HG02763 (cell line): ENCODE measurements around the gene PRR19.
"Not testable (repeated sequence)": the region's sequence is repeated elsewhere in the genome, so short reads cannot be mapped to it uniquely, and the experiment has no call there.

Experiments
- ATAC-seq: cut with Tn5 transposase; IDR thresholded peaks from one replicate; pipeline ENCODE4 v1.9.1; 2021; ENCODE audit warnings: mild to moderate bottlenecking, moderate library complexity; ENCODE audit not compliant: unreplicated experiment

Gene PRR19

DNA sequence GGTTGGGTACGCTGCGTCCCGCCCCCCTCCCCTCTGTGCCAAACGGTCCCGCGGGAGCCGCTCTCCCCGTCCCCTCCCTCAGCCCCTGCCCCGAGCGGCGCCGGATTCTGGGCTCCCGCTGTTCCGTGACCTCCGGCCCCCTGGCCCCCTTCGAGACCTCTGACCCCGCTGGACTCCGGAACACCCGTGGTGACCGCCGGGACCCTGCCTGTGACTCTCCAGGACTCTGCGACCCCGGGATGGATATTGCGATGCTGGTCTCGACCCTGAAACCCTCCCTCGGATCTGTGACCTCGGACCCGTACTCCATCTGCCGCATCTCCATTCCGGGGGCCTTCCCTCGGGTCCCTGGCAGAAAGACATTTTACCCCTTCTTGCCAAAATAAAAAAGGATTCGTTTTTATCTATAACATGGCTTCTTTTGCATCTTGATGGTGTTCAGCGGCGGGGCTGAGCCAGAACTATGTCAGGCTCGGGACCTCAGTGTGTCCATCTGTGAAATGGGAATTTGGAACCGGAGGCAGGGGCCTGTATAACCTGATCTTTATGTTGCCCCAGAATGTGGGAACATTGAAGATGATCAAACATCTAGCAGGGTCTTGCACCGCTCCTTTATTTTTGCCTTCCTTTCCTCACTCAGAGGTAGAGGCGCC lies 22.8 kb downstream of the PRR19 start:
- no peak for ATAC-seq

DNA sequence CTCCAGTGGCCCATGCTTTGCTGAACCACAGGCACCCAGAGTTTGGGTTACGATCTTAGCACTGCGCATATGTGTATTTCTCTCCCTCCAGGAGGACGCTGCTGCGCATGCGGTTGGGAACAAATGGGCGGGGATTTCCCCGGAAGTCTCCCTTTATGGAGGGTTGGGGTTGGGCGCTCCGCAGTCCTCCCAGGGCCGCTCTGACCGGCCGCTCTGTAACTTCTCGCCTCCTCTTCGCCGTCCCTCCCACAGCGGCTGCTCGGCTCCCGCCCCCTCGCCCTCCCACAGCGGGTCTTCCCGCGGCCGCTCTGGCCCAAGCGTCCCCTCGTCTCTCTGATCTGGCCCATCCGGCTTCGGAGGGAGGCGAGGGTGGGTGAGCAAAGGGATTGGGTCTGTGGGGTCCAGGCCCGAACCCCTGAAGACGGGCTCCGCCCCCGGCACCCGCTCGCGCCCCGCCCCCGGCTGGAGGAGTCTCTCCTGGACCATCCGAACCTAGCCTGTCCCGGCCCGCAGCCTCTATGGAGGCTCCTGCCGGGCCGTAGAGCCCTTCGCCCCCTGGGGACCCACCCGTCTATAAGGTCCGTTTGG lies 23.5 kb downstream of the PRR19 start, which contains the start of gene MEGF8:
TSS of gene MEGF8 (plus strand) at position 328 of the 588 bp plus-strand sequence. CDS start 609 bp downstream, outside the sequence.
- ATAC-seq: peak; percentile 91

DNA sequence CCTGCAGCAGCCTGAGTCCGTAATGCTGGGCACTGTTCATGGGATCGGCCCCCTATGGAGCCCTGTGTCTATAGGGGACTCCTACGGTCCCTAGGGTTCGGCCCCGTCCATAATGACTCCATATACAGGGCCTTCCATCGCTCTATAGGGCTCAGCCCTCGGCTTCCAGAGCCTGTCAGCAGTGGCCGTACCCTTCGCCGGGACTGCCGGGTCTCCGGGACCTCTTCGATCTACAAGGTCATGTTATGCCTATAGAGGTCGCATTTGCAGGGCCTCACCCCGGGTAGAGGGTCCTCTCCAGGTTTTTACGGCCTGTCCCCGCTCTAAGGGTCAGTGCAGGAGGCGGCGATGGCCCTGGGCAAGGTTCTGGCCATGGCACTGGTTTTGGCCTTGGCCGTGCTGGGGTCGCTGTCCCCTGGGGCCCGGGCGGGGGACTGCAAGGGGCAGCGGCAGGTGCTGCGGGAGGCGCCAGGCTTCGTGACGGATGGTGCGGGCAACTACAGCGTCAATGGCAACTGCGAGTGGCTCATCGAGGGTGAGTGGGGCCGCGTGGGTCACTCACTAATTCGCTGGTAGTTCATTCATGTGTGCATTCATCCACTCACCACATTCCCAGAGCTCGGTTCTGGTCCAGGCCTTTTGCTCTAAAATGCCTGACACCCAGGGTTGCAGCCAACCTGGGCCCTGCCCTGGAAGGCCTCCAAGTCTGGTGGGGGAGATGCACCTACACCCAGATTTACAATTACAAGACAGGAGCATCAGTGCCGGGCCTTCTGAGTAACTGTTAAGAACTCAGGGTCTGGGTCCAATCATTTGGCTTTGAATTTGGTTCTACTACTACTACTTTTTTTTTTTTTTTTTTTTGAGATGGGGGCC lies 24.2 kb downstream of the PRR19 start:
- peak; percentile 4 for ATAC-seq

DNA sequence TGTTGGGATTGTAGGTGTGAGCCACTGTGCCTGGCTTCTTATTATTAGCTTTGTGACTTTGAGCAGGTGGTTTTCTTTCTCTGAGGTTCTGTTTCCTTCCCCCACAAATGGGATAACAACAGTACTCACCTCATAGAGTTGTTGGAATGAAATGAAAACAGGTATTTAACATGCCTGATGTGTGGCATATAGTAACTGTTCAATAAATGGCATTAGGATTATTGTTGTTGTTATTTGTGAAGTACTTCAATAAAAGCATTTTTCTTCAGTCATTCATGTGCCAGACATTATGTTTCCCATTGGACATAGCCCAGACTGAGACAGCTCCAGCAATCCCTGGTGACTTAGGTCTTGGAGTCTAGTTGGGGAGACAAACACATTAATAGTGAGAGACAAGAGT lies 25.0 kb downstream of the PRR19 start:
- no peak for ATAC-seq

DNA sequence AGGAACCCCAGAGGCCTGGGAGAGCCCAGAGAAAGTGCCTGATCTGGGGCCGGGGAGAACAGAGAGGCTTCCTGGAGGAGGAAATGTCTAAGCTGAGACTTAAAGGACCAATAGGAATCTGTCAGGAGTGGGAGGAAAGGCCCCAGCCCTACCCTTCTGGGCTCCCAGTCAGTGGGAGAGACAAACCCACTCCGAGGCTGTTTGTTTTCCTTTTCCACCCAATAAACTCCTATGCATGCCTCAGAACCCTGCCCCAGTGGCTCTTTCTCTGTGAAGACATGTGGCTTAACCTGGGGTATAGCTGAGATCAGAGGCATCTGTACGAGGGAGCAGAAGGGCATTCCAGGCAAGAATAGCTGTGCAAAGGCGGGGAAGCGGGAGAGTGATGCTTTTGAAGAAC lies 25.4 kb downstream of the PRR19 start:
- ATAC-seq: no peak

DNA sequence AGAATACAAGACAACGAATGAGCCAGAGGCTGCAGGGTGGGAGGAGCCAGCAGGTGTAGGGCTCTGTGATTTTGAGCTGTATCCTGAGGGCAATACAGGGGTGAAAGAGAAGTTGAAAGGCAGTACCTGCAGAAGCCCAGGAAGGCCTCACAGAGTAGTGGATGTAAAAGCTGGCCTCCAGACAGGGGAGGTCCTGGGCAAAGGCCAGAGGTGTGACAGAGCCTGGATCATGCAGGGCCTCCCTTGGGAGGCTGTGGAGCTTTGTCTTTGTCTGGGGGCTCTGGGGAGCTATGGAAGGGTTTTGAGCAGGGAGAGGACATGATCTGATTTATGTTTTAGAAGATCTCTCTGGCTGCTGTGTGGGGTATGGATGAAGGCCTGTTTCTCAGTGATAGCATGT lies 26.2 kb downstream of the PRR19 start:
- ATAC-seq: no peak

DNA sequence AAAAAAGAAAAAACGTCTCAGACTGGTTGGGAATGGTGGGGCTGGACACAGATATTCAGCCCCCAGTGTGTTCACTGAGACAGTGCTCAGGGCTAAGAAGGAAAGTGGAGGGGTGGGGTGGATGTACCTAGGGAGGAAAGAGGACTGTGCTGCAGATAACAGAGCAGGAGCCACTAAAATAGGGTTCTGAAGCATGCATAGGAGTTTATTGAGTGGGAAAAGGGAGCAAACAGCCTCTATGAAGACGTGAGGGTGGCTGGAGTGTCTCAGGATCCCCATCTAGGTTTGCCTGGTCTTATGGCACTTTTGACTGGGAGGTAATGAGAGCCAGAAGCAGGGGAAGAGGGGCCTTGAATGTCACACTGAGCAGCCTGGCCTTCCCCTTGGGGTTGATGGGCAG lies 26.9 kb downstream of the PRR19 start:
- no peak for ATAC-seq

DNA sequence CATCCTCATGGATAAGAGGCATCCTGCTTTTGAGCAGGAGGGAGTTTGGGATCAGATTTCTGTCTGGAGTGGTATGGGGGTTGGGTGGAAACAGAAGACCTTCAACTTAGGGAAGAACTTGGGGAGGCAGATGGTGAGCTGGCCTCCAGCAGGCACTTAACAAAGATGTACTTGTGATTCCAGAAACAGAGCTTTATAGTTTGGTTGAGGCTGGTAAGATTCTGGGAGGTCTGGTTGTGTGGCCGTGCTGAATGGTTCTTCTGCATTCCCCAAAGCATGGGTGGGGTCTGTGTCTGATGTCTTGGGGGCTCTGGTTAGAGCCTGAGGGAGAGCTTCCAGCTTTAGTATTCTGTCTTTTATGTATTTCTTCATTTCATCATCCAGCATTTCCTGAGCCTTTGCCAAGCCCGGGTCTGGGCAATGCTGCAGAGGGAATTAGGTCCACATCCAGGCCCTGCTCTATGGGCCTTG lies 28.3 kb downstream of the PRR19 start:
- ATAC-seq: no peak

DNA sequence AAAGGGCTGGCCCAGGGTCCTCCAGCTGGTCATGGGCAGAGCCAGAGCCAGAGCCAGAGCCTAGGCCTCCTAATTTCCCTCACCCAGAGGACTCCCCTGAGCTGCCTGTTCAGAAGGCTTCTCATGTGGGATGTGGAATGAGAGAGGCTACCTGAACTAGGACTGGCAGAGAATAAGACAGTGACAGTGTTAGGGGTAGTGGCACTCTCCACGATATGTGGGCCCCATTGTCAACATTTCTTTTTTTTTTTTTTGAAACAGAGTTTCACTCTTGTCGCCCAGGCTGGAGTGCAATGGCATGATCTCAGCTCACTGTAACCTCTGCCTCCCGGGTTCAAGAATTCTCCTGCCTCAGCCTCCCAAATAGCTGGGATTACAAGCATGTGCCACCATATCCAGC lies 29.4 kb downstream of the PRR19 start:
- ATAC-seq: not testable (repeated sequence)

DNA sequence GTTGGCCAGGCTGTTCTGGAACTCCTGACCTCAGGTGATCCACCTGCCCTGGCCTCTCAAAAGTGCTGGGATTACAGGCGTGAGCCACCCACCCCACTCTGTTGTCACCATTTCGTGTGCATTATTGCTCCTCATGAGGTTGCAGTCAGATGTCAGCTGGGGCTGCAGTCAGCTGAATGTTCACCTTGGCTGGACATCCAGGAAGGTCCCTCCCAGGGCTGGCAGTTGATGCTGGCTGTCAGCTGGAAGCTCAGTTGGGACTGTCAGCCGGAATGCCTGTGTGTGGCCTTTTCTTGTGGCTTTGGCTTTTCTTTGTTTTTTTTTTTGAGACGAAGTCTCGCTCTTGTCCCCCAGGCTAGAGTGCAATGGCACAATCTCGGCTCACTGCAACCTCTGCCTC lies 30.1 kb downstream of the PRR19 start:
- no peak for ATAC-seq

DNA sequence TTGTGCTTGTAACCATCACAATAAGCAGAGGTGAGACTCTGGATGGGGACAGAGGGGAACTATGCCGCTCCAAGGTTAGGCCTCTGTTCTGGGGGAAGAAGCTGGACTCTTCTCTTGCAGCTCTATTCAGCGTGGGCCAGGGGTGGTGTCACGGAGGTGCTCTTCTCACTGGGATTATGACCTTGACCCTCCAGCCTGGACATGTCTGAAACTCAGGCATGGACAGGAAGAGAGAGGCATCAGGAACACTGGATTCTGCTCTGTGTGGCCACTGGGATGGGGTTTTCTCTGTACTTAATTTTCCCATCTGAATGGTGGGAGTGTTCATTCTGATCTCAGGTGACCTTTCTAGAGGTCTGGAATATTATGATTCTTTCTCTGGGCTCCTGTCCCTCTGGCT lies 31.1 kb downstream of the PRR19 start:
- ATAC-seq: no peak

DNA sequence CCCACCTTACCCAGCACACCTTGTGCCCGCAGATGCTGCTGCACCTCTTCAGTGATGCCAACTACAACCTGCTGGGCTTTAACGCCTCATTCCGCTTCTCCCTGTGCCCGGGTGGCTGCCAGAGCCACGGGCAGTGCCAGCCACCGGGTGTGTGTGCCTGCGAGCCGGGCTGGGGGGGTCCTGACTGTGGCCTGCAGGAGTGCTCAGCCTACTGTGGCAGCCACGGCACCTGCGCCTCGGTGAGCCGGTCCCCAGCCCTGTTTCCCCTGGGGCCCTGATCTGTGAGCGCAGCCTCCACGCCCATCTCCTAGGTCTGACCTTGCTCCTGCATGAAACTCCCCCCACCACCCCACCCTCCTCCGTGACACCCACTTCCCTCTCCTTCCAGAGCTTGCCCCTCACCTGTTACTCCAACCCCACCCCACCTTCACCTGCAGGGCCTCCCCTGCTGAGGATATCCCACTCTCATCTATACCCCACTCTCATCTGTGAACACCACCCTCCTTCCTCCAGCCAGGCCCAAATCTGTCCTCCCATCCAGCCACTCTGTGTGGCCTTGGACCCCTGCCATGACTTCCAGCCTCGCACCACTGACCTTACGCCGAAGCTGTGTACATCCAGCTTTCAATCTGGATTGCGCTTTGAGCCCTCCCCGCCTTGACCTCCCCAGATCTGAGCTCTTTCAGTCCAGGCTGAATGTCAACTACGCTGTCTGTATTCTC lies 32.2 kb downstream of the PRR19 start:
- no peak for ATAC-seq

DNA sequence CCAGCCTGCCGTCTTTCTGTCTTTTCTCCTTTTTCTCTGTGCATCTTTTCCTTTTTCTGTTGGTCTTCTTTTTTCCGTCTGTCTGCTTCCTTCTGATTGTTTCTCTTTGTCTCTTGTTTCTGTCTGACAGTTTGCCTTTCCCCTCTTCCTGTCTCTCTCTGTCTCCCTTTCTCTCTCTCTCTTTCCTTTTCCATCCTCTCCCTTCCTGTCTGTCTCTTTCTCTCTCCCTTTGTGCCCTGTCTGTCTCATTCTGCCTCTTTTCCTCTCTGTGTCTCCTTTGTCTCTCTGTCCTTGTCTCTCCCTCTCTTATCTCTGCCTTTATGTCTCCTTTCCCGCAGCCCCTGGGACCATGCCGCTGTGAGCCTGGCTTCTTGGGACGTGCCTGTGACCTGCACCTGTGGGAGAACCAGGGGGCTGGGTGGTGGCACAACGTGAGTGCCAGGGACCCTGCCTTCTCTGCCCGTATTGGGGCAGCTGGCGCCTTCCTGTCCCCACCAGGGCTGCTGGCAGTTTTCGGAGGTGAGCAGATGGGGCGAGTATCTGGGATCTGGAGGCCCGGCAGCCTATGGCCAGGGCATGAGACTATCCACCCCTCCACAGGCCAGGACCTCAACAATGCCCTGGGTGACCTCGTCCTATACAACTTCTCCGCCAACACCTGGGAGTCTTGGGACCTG lies 32.9 kb downstream of the PRR19 start:
- no peak for ATAC-seq

DNA sequence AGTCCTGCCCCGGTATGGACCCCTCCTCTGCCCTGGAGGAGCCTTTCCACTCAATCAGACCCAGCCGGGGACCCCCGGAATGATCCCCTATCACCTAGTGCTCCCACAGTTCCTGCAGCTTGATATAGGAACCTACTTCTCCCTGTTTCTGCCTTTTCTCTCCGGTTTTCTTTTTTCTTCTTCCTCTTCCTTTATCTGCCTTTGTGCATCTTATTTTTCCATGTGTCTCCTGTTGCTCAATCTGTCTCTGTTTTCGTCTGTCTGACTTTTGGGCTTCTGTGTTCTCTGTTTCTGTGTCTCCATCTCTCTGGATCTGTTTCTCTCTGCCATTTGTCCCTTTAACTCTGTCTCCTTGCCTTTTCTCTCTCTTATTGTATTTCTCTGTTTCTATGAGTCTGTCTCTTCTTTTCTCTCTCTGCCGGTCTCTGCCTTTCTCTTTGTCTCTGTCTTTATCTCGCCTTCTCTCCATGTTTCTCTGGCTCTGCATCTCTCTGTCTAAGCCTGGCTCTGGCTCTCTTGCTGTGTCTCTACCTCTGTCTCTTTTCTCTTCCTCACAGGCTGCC lies 33.5 kb downstream of the PRR19 start:
- ATAC-seq: no peak

DNA sequence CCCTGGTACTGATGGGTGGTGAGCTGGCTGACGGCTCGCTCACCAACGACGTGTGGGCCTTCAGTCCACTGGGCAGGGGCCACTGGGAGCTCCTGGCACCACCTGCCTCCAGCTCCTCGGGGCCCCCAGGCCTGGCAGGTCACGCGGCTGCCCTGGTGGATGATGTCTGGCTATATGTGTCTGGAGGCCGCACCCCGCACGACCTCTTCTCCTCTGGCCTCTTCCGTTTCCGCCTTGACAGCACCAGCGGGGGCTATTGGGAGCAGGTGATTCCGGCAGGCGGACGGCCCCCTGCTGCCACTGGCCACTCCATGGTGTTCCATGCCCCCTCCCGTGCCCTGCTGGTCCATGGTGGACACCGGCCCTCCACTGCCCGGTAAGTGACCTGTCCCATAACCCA lies 34.0 kb downstream of the PRR19 start:
- ATAC-seq: no peak

DNA sequence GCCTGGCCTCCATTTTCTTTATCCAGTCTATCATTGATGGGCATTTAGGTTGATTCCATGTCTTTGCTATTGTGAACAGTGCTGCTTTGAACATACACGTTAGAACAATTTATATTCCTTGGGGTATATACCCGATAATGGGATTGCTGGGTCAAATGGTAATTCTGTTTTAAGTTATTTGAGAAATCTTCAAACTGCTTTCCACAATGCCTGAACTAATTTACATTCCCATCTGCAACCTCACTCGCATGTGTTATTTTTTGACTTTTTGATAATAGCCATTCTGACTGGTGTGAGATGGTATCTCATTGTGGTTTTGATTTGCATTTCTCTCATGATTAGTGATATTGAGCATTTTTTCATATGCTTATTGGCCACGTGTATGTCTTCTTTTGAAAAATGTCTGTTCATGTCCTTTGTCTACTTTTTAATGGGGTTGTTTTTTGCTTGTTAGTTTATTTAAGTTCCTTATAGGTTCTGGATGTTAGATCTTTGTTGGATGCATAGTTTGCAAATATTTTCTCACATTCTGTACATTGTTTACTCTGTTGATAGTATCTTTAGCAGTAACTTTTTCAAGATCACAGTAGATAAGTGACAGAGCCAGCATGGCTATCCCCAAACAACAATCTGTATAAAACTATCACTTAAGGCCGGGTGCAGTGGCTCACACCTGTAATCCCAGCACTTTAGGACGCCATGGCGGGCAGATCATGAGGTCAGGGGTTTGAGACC lies 37.4 kb downstream of the PRR19 start:
- not testable (repeated sequence) for ATAC-seq

DNA sequence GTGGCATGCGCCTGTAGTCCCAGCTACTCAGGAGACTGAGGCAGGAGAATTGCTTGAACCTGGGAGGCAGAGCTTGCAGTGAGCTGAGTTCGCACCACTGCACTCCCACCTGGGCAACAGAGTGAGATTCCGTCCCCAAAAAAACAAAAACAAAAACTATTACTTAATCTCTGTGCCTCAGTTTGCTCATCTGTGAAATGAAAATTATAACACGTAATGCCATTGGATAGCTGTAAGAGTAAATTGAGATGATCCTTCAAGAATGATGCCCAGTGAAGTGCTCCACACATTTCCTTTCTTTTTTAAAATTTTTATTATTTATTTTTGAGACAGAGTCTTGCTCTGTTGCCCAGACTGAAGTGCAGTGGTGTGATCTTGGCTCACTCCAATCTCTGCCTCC lies 38.0 kb downstream of the PRR19 start:
- not testable (repeated sequence) for ATAC-seq

DNA sequence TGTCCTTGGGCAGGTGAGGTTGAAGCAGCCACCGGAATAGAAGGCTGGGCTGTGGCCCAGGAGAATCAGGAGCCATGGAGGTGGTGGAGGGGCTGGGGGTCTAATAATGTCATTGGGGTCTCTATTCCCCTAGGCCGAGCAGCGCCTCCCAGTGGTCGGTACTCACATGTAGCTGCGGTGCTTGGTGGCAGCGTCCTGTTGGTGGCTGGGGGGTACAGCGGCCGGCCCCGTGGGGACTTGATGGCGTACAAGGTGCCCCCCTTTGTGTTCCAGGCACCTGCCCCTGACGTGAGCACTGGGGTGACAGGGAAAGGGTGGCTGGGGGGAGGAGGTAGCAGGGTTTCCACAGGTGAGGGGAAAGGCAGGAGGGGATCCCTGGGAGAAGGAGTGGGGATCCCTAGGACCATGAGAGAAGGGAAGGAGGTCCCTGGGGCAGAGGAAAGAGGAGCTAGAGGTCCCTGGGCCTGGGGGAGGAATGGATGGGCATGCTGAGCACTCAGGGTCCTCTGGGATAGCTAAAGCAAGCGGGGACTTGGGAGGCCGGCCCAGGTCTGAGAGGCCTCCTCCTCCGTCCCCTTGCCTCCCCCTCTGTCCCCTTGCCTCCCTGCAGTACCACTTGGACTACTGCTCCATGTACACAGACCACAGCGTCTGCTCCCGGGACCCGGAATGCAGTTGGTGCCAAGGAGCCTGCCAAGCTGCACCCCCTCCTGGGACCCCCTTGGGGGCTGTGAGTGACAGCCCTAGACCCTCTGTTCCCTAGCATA lies 41.6 kb downstream of the PRR19 start:
- ATAC-seq: no peak
